ENCODE measurements around the gene PDZRN3.

DNA sequence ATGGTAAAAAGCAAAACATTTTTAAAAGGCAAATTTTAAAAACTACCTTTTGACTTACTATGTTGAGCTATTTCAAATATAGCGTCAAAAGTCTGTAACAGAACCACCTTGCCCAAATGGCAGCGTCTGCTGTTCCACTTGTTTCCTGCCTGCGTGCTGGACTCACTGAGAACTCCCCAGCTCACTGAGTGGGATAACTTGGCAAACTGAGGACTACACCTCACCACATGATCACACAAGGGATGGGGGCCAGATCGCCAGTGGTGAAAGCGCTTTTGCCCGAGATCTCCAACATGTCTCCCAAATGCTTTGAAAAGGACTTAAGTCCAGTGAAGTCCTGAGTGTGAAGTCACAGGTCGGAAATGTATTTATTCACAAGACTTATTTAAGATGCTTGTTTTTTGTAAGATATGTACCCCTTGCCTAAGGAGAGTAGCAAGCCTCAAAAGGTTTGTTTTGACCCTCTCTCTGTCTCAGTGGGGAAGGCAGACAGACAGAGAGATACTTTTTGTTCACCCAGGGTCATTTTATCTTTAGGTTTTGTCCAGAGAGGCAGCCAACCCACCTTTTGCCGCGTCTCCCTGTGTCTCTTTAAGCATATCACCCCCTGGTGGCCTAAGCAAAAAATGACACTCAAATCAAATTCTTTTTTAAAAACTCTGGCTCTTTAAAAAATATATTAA is 192.6 kb downstream of the PDZRN3 start:
- TF ChIP-seq, protein P1, sequence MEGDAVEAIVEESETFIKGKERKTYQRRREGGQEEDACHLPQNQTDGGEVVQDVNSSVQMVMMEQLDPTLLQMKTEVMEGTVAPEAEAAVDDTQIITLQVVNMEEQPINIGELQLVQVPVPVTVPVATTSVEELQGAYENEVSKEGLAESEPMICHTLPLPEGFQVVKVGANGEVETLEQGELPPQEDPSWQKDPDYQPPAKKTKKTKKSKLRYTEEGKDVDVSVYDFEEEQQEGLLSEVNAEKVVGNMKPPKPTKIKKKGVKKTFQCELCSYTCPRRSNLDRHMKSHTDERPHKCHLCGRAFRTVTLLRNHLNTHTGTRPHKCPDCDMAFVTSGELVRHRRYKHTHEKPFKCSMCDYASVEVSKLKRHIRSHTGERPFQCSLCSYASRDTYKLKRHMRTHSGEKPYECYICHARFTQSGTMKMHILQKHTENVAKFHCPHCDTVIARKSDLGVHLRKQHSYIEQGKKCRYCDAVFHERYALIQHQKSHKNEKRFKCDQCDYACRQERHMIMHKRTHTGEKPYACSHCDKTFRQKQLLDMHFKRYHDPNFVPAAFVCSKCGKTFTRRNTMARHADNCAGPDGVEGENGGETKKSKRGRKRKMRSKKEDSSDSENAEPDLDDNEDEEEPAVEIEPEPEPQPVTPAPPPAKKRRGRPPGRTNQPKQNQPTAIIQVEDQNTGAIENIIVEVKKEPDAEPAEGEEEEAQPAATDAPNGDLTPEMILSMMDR (IDR thresholded peaks at IDR 0.05; ENCODE audit: insufficient read depth, low read depth, low read length) = peak; percentile 72
- no peak for TF ChIP-seq EZH2 (IDR thresholded peaks at IDR 0.05; ENCODE audit: insufficient read depth, low read length)

Data from astrocyte (in vitro differentiated cells and primary cell).